NOMO-1 (cell line): ENCODE results near the gene H2AZ2.
"Not testable (repeated sequence)": the region's sequence is repeated elsewhere in the genome, so short reads cannot be mapped to it uniquely, and the experiment has no call there.

Source experiments
- DNase-seq, 2 experiments: peaks; one replicate each; lab custom pipeline; 2025; ENCODE audit not compliant: unreplicated experiment in 2 of 2; lab: John Stamatoyannopoulos, UW

Gene H2AZ2

DNA sequence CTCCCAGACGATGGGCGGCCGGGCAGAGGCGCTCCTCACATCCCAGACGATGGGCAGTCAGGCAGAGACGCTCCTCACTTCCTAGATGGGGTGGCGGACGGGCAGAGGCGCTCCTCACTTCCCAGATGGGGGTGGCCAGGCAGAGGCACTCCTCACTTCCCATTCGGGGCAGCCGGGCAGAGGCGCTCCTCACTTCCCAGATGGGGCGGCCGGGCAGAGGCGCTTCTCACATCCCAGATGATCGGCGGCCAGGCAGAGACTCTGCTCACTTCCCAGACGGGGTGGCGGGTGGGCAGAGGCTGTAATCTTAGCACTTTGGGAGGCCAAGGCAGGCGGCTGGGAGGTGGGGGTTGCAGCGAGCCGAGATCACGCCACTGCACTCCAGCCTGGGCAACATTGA is 24.0 kb upstream of the H2AZ2 start:
- not testable (repeated sequence) for DNase-seq

DNA sequence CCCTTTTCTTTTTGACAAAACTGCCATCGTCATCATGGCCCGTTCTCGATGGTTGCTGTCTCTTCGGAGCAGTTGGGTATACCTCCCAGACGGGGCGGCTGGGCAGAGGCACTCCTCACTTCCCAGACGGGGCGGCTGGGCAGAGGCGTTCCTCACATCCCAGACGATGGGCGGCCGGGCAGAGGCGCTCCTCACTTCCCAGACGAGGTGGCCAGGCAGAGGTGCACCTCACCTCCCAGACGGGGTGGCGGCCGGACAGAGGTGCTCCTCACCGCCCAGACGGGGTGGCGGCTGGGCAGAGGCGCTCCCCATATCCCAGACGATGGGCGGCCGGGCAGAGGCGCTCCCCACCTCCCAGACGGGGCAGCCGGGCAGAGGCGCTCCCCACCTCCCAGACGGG is 22.9 kb upstream of the H2AZ2 start:
- not testable (repeated sequence) for DNase-seq

DNA sequence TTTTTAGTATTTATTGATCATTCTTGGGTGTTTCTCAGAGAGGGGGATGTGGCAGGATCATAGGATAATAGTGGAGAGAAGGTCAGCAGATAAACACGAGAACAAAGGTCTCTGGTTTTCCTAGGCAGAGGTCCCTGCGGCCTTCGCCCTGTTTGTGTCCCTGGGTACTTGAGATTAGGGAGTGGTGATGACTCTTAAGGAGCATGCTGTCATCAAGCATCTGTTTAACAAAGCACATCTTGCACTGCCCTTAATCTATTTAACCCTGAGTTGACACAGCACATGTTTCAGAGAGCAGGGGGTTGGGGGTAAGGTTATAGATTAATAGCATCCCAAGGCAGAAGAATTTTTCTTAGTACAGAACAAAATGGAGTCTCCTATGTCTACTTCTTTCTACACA is 22.4 kb upstream of the H2AZ2 start:
- DNase-seq = not testable (repeated sequence)

DNA sequence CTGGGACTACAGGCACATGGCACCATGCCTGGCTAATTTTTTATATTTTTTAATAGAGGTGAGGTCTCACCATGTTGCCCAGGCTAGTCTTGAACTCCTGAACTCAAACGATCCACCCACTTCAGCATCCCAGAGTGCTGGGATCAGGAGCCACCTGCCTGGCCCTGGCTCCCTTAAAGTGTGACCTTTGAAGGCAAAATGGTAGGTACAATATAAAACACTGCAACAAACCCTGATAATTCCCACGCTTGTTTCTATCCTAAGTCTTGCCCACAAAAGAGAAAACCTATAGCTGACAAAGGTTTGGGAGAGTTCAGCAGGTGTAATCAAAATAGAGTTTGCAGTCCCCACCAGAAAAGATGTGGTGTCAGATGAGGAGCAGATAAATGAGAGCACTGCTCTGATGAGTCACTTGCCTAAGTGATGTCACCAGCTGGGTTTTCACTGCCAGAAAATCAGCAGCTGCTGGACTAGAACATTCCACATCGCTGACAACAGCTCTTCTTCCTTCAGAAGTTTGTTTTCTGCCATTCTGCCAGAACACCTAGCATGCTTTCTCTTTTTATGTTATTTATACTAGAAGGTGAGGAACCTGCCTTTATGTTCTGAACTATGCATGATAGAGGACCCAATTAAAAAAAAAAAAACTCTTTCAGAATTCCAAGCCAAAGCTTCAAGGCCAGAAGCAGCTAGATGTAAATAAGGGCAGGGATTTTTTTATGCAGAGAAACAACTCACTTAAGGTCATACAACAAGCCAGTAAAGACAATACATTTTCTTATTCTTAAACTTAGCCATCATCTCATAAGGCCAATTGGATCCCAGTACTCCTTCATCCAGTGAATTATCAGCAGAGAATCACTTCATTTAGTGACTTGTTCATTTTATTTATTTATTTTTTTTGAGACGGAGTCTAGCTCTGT is 19.4 kb upstream of the H2AZ2 start:
- no peak for DNase-seq

DNA sequence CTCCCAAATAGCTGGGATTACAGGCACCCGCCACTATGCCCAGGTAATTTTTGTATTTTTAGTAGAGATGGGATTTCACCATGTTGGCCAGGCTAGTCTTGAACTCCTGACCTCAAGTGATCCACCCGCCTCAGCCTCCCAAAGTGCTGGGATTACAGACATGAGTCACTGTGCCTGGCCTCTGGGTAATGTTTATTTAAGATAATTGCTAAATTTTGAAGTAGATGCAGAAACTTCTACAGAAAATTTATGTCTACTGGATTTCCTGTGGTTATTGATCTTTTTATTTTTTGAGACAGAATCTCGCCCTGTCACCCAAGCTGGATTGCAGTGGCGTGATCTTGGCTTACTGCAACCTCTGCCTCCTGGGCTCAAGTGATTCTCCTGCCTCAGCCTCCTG is 14.1 kb upstream of the H2AZ2 start:
- DNase-seq = peak; percentile 58 to 69

DNA sequence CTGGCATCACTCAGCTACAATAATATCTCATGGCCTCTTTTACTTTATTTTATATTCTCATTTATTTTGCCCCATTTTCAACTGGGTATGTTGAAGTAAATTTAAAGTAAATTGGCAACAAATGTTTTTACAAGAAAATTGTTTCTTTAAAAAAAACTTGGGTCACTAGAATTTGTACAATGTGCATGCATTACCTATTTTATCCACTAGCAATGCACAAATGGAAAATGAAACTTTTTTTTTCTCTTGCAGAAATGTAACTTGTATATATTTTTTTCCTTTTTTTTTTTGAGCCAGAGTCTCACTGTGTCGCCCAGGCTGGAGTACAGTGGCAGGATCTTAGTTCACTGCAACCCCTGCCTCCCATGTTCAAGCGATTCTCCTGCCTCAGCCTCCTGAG is 10.3 kb upstream of the H2AZ2 start:
- no peak for DNase-seq

DNA sequence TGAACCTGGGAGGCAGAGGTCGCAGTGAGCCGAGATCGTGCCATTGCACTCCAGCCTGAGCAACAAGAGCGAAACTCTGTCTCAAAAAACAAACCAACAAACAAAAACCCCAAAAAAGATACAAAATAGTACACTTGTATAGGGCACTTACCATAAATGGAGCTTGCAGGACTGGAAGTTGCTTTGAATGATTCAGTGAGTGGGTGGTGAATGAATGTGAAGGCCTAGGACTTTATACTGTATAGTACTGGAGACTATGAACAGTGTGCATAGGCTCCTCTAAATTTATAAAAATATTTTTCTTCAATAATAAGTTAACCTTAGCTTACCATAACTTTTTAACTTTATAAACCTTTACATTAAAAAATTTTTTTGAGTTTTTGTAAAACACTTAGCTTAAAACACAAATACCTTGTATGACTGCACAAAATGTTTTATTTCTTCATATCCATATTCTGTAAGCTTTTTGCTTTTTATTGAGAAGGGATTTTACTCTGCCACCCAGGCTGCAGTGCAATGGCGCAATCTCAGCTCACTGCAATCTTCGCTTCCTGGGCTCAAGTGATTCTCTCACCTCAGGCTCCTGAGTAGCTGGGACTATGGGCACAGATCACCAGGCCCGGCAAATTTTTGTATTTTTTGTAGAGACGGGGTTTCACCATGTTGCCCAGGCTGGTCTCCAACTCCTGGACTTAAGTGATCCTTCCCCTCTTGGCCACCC is 6.9 kb upstream of the H2AZ2 start:
- no peak for DNase-seq

DNA sequence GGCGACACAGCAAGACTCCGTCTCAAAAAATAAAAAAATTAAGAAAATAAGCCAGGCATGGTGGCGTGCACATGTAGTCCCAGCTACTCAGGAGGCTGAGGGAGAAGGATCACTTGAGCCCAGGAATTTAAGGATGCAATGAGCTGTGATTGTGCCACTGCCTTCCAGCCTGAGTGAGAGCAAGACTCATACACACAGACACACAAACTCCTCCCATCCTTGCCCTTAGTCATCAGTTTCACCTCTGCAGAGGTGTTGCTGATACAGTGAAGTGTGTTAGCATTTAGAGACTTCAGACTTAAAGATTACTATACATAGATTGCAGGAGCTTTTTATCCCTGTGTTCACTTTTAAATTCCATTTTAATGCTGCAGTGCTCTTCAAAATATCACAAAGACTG is 5.5 kb upstream of the H2AZ2 start:
- DNase-seq = no peak

DNA sequence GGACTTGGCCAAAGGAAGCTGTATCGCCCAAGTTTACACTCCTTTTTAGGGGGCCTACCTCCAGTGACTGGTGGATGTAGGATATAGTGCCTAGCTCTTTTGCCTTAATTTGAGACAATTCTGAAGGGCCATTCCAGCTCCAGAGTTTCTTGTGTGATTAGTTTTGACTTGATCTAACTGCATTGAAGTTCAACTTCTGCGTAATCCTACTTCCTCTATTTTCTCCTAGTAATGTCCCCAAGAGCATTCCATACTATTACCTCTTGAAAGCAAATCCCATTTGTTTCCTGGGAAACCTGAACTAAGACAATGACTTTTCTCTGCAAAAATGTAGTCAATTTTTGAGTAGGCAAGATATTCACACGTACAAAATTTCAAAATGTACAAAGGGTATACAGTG is 4.7 kb upstream of the H2AZ2 start:
- no peak for DNase-seq

DNA sequence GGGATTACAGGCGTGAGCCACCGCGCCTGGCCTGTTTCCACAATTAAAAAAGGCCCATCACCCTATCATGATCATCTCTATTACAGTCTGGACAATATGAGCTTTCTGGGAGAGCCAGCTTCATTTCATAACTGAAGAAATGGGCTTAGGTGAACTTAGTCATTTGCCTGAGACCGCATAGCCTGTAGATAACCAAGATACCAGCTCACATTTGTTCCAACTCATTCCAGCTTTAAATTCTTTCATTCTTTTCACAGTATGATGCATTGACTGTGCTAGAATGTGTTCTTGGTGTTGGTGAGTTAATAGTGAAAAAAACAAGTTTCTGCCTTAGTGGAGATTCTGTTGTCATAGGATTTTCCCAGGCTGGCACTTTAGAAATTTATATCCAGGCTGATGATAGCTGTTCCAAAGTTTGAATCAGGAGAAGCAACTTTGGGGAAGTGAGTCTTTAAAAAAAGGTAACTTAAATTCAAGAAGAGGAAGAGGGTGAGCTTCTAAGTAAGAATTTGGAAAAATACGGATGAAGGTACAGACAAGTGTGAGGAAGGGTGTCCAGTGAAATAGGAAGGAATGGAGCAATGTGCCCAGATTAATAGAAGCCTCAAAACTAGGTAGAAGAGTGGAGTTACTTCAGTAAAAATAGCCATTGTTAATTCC is 2.1 kb upstream of the H2AZ2 start:
- peak in 1 of 2 experiments; percentile 24 for DNase-seq

DNA sequence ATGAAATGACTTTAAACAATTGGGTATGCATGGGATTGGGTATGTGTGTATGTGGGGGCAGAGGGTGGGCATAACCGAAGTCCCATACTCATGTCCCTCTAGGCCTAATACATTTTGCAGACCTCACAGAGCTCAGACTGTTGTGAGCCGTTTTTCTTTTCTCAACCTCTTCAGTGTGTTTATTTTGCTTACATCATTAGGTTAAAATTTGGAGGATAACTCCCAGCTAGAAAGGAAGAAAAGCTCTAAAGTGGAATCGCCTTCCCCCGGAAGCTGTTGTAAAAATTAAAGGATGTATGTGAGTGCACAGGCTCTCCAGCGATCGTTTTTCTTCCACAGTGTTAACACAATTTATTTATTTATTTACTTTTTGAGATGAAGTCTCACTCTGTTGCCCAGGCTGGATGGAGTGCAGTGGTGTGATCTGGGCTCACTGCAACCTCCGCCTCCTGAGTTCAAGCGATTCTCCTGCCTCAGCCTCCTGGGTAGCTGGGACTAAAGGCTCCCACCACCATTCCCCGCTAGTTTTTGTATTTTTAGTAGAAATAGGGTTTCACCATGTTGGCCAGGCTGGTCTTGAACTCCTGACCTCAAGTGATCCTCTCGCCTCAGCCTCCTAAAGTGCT is 1.5 kb upstream of the H2AZ2 start:
- no peak for DNase-seq

DNA sequence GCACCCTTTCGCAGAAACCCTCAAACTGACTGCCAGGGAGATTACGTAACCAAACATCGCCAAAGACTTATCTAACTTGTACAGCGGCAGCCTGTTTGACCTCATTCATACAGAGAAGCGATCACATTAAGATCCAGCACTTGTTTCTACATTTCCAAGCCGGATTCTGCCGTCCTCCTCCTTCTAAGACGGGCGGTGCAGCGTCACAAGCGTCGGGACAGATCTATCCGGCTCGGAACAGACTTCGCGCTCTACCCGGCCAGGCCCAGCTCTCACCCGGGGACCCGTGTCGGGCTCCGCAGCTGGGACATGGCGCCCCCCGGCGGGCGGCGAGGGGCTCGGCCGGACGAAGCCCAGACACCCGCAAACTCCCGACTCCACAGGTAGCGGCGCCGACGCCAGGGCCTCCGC is 373 bp downstream of the H2AZ2 start:
- DNase-seq = peak; percentile 86 to 89

DNA sequence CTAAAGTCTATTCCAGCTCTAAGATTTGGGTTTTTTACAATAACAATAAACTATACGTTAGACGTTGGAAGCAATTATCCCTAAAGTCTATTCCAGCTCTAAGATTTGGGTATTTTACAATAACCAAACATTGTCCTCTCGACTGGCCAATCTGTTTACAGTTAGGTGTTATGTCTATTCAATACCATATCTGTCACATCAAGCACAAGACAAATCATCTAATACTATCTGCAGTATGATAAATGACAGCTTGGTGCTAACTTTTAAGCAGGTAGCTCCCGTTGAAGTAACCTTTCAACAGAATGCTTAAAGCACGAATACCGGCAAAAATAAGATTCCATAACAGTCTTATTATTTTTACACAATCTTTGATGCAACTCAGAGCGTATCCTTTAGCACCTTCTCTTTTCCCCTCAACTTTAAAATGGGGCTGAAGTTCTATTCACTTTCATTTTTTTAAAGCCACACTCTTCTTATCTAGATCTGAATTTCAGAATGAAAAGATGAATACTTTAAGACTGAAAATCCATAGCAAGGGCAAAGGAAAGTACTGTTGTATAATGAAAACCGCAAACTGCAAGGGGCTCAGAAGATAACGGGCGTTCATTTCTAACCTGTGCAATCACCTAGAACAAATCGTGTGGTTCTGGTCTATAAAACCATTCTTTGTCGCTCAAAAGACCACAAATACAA is 925 bp downstream of the H2AZ2 start:
- no peak for DNase-seq

DNA sequence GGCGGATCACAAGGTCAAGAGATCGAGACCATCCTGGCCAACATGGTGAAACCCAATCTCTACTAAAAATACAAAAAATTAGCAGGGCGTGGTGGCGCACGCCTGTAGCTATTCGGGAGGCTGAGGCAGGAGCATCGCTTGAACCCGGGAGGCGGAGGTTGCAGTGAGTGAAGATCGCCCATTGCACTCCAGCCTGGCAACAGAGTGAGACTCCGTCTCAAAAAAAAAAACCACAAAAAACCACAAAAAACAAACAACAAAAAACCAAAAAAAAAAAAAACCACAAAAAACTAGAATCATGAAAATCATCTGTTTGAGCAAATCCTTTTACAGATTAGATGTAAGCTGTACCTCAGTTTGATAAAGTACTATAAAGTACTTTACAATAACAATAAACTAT is 1.5 kb downstream of the H2AZ2 start:
- not testable (repeated sequence) for DNase-seq

DNA sequence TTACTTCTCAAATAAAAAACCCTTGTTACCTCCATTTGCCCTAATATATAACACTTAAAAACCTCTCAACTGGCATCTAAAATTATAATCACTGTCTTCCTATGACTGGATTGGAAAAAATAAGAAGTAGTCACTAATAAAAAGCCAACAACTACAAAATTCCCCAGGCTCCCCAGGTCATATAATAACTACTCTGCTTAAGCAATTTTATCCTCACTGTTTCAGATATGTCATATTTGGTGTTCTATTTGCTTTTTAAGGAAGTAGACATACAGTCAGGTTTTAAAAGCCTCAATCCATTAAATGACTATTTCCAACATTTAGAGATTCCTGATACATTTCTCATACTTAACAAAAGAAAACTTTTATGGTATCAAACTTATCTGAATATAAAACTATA is 2.4 kb downstream of the H2AZ2 start:
- DNase-seq = peak; percentile 16 to 39

DNA sequence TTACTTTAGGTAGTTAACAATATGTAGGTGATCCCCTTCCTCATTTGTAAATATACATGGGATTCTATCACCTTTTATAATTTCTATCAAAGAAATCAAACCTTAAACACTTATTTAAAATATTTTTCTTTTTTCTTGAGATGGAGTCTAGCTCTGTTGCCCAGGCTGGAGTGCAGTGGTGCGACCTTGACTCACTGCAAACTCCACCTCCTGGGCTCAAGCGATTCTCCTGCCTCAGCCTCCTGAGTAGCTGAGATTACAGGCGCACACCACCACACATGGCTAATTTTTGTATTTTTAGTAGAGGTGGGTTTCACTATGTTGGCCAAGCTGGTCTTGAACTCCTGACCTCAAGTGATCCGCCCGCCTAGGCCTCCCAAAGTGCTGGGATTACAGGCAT is 4.4 kb downstream of the H2AZ2 start:
- DNase-seq = not testable (repeated sequence)

DNA sequence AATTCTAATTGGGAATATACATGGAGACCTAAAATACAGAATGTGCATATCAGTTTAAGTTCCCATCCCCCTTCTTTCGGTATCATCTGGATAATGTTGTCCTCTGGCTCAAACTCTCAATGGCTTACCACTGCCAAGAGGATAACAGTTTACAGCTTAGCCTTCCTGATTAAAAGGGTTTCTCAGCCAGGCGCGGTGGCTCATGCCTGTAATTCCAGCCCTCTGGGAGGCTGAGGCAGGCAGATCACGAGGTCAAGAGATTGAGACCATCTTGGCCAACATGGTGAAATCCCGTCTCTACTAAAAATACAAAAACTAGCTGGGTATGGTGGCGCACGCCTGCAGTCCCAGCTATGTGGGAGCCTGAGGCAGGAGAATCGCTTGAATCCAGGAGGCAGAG is 5.2 kb downstream of the H2AZ2 start:
- DNase-seq = not testable (repeated sequence)

DNA sequence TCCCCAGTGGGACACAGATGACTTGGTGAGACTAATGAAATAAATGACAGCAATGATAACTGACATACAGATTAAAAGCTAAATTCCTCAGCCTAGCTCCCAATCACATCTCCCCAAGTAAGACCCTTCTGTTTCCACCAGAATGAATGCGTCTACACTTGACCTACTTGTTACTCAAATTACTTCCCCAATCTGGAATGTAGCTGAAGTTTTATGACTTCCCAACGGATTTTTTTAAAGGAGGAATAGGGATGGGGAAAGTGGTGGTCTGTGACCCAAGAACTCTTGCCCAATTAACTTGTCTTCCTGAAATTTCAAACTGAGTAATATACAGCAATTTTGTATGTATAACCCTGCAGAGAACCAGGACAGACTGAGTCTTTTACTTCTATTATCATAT is 9.1 kb downstream of the H2AZ2 start:
- DNase-seq = no peak

DNA sequence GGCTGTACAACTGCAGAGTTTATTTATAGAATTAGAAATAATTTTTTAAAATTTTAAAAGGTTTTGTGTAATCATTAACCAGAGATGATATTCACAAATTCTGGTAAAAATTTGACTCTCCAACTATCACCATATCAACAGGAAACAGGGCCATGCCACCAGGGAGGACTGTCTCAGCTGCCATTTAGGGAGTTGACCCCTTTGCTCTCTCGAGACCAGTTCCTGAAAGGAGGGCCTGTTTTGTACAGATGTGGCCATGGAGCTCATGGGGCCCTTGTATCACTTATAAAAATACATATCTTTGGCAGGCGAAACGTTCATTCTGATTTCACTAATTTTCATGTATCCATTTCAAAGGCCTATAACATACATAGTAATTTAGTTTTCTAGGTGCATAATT is 20.3 kb downstream of the H2AZ2 start:
- DNase-seq = no peak

DNA sequence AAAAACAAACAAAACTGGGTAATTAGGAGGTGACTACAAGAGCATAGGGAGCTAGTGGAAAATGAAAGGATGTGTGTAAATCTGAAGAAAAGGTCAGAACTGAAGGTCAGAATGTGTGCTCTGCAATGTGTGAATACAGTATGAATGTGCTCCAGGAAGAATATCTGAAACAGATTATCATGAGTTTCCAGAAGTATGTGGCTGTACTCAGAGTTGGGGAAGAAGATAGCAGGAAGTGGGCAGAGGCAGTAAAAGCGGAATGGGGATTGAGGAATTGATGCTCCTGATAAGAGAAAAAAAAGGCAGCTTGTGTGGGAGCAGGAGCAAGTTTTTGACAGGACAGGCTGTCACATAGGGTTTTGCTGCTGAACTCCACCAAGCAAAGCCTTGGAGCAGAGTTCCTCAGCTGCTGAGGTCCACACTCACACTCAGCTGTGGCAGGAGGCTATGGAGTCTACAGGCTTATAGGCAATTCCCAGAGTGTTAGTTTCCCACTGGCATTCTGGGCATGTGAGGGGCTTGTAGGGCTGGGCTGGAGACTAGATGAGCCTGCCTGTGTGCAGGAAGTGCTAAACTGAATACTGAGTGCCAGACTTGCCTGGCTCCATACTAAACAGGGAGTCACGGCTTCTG is 22.9 kb downstream of the H2AZ2 start:
- DNase-seq = no peak
